GM12892 (cell line): ENCODE data around the gene NPIPA8.
"Not testable (repeated sequence)": the region's sequence is repeated elsewhere in the genome, so short reads cannot be mapped to it uniquely, and the experiment has no call there.

ENCODE experiments used
- DNase-seq: peaks from one replicate; pipeline ENCODE4 v3.0.0; 2011; ENCODE audit not compliant: insufficient read length
- FAIRE-seq: peaks from 2 replicates; lab custom pipeline; 2011; peaks lifted over from hg19 to GRCh38; lab: Jason Lieb, UNC

Gene NPIPA8

GRCh38 chr16:18290959-18291358 lies 45.6 kb downstream of the NPIPA8 start:
- DNase-seq, FAIRE-seq: not testable (repeated sequence)

- DNase-seq, FAIRE-seq: not testable (repeated sequence)
Observed at GRCh38 chr16:18286342-18286741, 50.2 kb downstream of the NPIPA8 start.

GRCh38 chr16:18280319-18280718 lies 56.2 kb downstream of the NPIPA8 start:
- not testable (repeated sequence) for FAIRE-seq

GRCh38 chr16:18276756-18277155 lies 59.8 kb downstream of the NPIPA8 start:
- FAIRE-seq, DNase-seq: not testable (repeated sequence)

More at GRCh38 chr16:18280319-18280718, 56.2 kb downstream of the NPIPA8 start:
- not testable (repeated sequence) for DNase-seq

GRCh38 chr16:18270171-18270570 lies 66.4 kb downstream of the NPIPA8 start:
- DNase-seq, FAIRE-seq: not testable (repeated sequence)
